Astrocyte (in vitro differentiated cells and primary cell): ENCODE data around the gene SLC22A14.

Experiments used
- EZH2 ChIP-seq: IDR thresholded peaks from 2 replicates; pipeline ENCODE4 v1.6.1; 2012; ENCODE audit warnings: mild to moderate bottlenecking, low read length, inconsistent platforms; ENCODE audit not compliant: insufficient read depth
- TF ChIP-seq, protein P1 (sequence below): IDR thresholded peaks from 2 replicates; pipeline ENCODE4 v1.5.1; 2011; ENCODE audit warnings: low read depth, mild to moderate bottlenecking, inconsistent platforms, low read length, moderate library complexity; ENCODE audit not compliant: insufficient read depth

DNA sequence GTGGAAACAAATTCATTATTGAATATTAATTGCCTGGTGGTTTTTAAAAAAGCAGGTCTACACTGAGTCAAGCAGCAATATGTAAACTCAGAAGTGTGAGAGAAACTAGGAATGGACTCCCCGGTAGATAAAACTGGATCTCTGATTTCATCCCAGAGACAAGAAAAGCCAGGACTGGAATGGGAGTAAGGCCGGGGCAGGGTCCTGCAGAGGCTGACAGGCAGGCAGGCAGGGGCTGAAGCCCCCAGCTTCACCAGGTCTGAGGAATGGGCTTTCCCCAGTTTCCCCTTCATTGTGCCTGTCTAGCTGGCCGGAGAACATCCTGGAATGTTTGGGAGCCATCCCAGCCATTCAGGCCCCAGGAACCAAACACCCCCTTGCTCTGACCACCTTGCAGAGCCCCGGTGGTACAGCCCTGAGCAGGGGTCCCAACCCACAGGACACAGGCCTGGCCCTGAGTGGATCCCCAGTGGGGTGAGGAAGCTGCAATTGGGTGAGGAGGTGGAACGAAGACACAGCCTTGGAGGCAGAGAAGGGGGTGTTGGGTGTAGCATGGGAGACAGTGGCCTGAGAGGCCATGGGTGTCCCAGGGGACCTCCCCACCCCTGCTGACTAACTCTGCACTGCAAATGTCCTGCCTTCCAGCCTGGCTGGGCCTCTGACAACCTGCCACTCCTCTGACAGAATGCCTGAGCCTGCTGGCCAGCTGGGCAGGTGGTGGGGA is 32.8 kb downstream of the SLC22A14 start:
- TF ChIP-seq, protein P1, sequence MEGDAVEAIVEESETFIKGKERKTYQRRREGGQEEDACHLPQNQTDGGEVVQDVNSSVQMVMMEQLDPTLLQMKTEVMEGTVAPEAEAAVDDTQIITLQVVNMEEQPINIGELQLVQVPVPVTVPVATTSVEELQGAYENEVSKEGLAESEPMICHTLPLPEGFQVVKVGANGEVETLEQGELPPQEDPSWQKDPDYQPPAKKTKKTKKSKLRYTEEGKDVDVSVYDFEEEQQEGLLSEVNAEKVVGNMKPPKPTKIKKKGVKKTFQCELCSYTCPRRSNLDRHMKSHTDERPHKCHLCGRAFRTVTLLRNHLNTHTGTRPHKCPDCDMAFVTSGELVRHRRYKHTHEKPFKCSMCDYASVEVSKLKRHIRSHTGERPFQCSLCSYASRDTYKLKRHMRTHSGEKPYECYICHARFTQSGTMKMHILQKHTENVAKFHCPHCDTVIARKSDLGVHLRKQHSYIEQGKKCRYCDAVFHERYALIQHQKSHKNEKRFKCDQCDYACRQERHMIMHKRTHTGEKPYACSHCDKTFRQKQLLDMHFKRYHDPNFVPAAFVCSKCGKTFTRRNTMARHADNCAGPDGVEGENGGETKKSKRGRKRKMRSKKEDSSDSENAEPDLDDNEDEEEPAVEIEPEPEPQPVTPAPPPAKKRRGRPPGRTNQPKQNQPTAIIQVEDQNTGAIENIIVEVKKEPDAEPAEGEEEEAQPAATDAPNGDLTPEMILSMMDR = no peak
- no peak for TF ChIP-seq EZH2
